SK-N-DZ (cell line): ENCODE measurements around the gene SPRYD3. TPM values are rescaled to one million over a fixed set of nuclear protein-coding genes. Genes with fewer than 3 reads are reported as not detected.
"Not testable (repeated sequence)": the region's sequence is repeated elsewhere in the genome, so short reads cannot be mapped to it uniquely, and the experiment has no call there.

ENCODE experiments used
- DNase-seq: peaks from one replicate; pipeline ENCODE4 v3.0.0-alpha.2; 2015; ENCODE audit warnings: low spot score
- polyA plus RNA-seq, 2 experiments: library from polyadenylated mRNA; depleted of rRNA; stranded (reverse); fragments of >200 nt; gene quantifications; 2 replicates each; pipeline ENCODE4 v1.2.3, GENCODE V29; 2014

SPRYD3 gene
- polyA plus RNA-seq (2014; cell fraction: cytosol; rRNA removed): 2.0 and 2.7 TPM in 2 replicates
- 4.9 and 5.4 TPM in 2 replicates for polyA plus RNA-seq (2014; cell fraction: nucleus; rRNA removed)

- peak; percentile 97 for DNase-seq
Observed at GRCh38 chr12:53079226-53080117, at the start of gene SPRYD3. SPRYD3 (minus strand) TSS chr12:53079390; CDS start chr12:53079333, 57 bp downstream.

GRCh38 chr12:53127169-53127568 is 48.0 kb upstream of the SPRYD3 start:
- no peak for DNase-seq

GRCh38 chr12:53124352-53124723 is 45.1 kb upstream of the SPRYD3 start:
- no peak for DNase-seq

DNA sequence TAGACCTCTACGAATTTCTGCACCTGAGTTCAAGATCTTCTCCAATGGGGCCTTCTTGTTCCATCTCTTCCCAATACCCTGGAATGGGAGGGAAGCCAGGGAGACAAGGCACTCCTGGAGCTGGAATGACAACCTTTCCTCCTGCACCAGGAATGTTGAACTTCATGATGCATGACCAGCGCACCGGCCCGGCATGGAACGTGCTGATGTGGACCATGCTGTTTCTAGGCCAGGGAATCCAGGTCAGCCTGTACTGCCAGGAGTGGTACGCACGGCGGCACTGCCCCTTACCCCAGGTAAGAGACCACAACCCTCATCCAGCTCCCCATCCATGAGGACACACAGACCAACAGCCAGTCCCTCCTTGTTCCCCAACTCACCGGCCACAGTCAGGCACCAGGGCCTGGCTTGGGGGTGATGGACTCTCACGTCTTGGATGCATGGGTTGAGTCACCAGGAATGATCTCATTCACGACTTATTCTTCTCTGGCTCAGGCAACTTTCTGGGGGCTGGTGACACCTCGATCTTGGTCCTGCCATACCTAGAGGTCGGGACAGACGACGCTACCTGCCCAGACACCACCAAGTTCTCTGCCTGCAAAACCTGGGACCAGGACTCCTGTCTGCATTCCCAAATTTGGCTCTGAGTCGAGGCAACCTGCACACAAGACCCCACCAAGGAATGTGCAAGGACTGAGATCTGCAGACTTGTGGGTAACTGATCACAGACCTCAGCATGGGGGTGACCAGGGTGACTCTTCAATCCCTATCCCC is 44.6 kb upstream of the SPRYD3 start:
- no peak for DNase-seq

- DNase-seq: no peak
Observed at GRCh38 chr12:53122961-53123468, 43.8 kb upstream of the SPRYD3 start.

GRCh38 chr12:53120685-53121525 is 41.7 kb upstream of the SPRYD3 start:
- no peak for DNase-seq

GRCh38 chr12:53118751-53119300 is 39.6 kb upstream of the SPRYD3 start:
- no peak for DNase-seq

- no peak for DNase-seq
Observed at GRCh38 chr12:53115891-53116648, 36.9 kb upstream of the SPRYD3 start.

DNA sequence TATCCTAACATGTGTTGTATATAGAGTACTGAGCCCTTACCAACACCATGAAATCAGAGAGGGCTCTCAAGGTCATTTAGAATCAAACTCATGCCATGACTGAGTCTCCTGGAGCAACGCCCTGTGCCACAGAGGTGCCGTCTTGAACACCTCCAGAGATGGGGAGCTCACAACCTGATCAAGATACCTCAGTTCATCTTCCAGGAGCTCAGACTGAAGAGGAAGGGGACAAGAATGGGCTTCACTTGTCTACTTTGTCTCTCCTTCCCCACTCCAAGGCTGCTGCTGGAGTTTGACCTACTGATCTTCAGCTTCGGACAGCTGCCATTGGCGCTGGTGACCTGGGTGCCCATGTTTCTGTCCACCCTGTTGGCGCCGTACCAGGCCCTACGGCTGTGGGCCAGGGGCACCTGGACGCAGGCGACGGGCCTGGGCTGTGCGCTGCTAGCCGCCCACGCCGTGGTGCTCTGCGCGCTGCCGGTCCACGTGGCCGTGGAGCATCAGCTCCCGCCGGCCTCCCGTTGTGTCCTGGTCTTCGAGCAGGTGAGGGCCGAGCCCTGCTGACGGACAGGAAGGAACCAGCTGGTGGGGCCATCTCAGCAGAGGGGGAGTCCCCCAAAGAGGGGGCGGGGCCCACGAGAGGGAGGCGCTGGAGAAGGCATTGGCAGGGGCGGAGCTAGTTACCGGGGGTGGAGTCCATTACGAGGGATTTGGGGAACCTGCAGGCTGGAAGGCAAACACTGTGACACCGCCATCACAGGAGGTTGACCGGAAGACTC is 36.1 kb upstream of the SPRYD3 start:
- DNase-seq: no peak

DNA sequence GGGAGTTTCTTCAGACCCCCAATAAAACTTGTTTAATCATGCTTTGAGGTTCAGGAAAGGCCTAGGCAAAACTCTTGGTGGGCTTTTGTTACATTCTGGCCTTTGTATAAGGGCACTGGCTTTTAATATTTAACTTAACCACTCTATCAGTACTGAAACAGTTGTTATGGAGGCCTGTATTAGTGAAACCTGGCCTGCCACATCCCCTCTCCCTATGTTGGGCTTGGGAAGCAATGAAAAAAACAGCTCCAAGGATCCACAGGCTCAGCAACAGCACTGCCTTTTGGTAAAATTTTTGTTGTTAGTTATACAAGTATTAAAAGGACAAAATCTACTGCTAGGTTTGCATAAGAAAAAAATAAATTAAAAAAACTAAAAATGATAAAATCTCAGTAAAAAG is 34.8 kb upstream of the SPRYD3 start:
- no peak for DNase-seq

DNA sequence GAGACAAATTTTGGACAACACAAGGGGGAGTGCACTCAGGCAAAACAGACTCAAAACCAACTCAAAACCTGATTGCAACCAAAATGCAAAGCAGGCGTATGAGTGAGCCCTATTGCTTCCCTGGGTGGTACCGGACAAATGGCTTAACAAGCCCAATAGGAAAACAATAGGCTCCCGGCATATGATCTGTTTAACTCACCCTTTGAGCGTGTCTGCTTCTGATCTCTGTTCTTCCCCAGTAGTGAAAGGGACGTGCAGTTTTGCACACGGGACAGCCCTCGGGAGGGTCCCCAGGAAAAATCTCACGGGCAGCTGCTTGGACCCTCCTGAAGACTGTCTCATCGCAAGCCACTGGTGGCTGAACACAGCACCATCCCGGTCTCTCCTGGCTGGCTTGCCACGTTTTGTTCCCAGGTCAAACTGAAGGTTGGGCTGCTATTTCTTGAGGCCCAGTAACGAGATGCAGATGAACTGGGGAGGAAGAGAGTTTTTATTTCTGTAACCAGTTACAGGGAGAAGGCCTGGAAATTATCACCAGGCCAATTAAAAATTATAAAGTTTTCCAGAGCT is 34.0 kb upstream of the SPRYD3 start:
- DNase-seq: no peak

DNA sequence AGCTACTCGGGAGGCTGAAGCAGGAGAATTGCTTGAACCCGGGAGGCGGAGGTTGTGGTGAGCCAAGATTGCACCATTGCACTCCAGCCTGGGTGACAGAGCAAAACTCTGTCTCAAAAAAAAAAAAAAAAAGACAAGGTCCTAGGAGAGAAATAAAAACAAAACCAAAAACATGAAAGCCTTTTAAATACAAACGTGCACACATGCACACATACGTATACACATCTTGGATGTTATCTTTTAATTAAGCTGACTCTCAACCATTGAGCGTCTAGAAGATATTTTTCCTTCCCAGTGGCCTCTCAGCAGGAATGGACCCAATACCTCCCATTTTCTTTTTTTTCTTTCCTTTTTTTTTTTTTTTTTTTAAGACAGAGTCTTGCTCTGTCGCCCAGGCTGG is 33.2 kb upstream of the SPRYD3 start:
- DNase-seq: not testable (repeated sequence)

DNA sequence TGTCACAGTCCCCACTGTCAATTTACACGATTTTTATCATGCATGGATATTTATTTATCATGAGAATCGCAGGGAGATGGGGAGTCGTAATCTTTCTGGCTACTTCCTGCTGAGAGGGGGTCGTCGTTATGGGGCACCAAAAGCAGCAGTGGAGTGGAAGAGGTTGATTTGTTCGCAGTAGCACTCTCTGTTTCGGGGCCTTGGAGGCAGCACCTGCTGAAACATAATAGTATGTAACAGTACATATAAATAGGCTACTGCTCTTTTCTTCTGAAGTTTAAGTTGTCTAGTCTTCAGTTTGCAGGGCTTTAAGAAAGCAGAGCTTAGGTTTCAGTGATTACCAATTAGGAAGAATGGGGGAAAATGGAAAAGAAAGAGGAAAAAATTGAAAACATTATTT is 27.9 kb upstream of the SPRYD3 start:
- no peak for DNase-seq

GRCh38 chr12:53105712-53106439 is 26.7 kb upstream of the SPRYD3 start:
- DNase-seq: no peak

DNA sequence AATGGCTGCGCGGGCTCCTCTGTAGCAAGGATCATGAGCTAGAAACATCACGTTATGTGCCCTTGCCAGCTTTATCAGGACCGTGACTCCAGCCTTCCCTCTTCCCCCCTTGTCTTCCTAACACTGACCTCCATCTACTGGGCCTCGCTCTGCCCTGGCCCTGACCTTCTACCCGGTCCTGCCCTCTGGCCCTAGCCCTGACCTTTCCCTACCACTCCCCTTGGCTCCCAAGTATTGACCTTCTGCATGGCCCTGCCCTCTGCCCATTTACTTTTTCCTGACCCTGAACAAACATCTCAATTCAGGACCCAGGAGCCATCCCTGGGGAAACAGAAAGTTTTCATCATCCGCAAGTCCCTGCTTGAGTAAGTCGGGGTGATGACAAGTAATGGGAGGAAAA is 26.1 kb upstream of the SPRYD3 start:
- DNase-seq: no peak

DNA sequence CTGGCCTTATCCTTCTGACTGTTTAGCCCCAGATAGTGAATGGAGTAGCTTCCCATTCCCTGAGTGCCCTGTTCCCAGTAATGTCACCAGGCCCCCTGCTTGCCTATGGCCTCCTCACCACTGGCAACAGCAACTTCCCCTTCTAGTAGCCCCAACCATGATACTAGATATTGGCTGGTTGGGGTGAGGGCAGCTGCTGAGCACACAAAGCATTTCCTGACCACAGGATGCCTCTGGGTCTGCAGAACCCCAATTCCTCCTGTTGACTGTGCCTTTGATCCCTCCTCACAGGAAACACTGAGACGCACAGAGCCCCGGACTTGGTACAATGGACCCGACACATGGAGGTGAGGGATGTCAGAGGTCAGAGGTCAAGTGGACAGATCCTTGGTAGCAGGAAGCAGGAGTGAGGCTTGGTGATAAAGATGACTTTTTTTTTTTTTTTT is 24.7 kb upstream of the SPRYD3 start:
- DNase-seq: no peak

GRCh38 chr12:53102883-53103807 is 24.0 kb upstream of the SPRYD3 start, which contains the start of gene SOAT2:
SOAT2 (plus strand) TSS chr12:53103486; CDS start chr12:53103578, 92 bp downstream.
- no peak for DNase-seq
